Superior temporal gyrus (tissue), 1 donor: ENCODE measurements around the gene TBX18.

Source experiments
- DNase-seq: peaks from one replicate; pipeline ENCODE4 v3.0.0-alpha.2; 2016; ENCODE audit errors: extremely low spot score

Gene TBX18

GRCh38 chr6:84671183-84671582 lies 93.2 kb downstream of the TBX18 start:
- DNase-seq = no peak

- no peak for DNase-seq
Observed at GRCh38 chr6:84669945-84670344, 94.5 kb downstream of the TBX18 start.

GRCh38 chr6:84667252-84668213 lies 96.9 kb downstream of the TBX18 start:
- DNase-seq = no peak

GRCh38 chr6:84665401-84665800 lies 99.0 kb downstream of the TBX18 start:
- DNase-seq = no peak

- DNase-seq = no peak
Observed at GRCh38 chr6:84663866-84664265, 100.5 kb downstream of the TBX18 start.

- DNase-seq = no peak
Observed at GRCh38 chr6:84657486-84657885, 106.9 kb downstream of the TBX18 start.

- DNase-seq = no peak
Observed at GRCh38 chr6:84657025-84657424, 107.4 kb downstream of the TBX18 start.

GRCh38 chr6:84653027-84653551 lies 111.3 kb downstream of the TBX18 start:
- DNase-seq = no peak

- DNase-seq = no peak
Observed at GRCh38 chr6:84652356-84653026, 111.9 kb downstream of the TBX18 start.

GRCh38 chr6:84651583-84651982 lies 112.8 kb downstream of the TBX18 start:
- DNase-seq = no peak

- no peak for DNase-seq
Observed at GRCh38 chr6:84648444-84648843, 116.0 kb downstream of the TBX18 start.

- DNase-seq = no peak
Observed at GRCh38 chr6:84645563-84646266, 118.7 kb downstream of the TBX18 start.

- DNase-seq = no peak
Observed at GRCh38 chr6:84645000-84645399, 119.4 kb downstream of the TBX18 start.

- no peak for DNase-seq
Observed at GRCh38 chr6:84643778-84644177, 120.6 kb downstream of the TBX18 start.

GRCh38 chr6:84641076-84641475 lies 123.3 kb downstream of the TBX18 start:
- DNase-seq = no peak

GRCh38 chr6:84639396-84639795 lies 125.0 kb downstream of the TBX18 start:
- no peak for DNase-seq

GRCh38 chr6:84638286-84638685 lies 126.1 kb downstream of the TBX18 start:
- no peak for DNase-seq
